Measurements from ENCODE around the gene NCR3LG1.

GRCh38 chr11:17314232-17314547 is 37.4 kb upstream of the NCR3LG1 start:
- TF ChIP-seq CTCF (IDR thresholded peaks at IDR 0.05; ENCODE audit: low read depth, low read length, poor library complexity, severe bottlenecking): no peak
- no peak for TF ChIP-seq EZH2phosphoT487 (IDR thresholded peaks at IDR 0.05; ENCODE audit: borderline replicate concordance, low read length)
